SK-N-SH (cell line): ENCODE data around the gene FCRL6. TPM values are rescaled to one million over a fixed set of nuclear protein-coding genes. Genes with fewer than 3 reads are reported as not detected.

ENCODE experiments used
- CTCF ChIA-PET: fragments of 300-600, 350-600 bp; formaldehyde crosslinking; extraction: SDS; loops from one replicate; lab custom pipeline; 2021; lab: Yijun Ruan, JAX
- POLR2A ChIA-PET: fragments of 350-600 bp; sonication (Branson Sonifier 250); formaldehyde crosslinking; extraction: SDS; loops from one replicate; lab custom pipeline; 2020; ENCODE audit warnings: antibody characterized with exemption, inconsistent platforms; lab: Yijun Ruan, JAX
- DNase-seq: peaks from one replicate; pipeline ENCODE4 v3.0.0; 2012
- H2AFZ ChIP-seq: fragments of 200-600 bp; sonication (generic); 2 replicates; pipeline ENCODE4 v1.8.1; 2016; ENCODE audit warnings: antibody characterized with exemption, mild to moderate bottlenecking, low read depth
- H3F3A ChIP-seq: fragments of 200-600 bp; sonication (generic); replicated peaks from 2 replicates; pipeline ENCODE3; 2016; ENCODE audit warnings: antibody characterized with exemption, mild to moderate bottlenecking; ENCODE audit not compliant: insufficient read depth
- H3K27ac ChIP-seq, 2 experiments: fragments of 200-500 bp in 1 of 2; fragments of 200-600 bp in 1 of 2; sonication (Bioruptor generic) in 1 of 2; sonication (generic), shearing (Covaris generic) in 1 of 2; 2 replicates each; pipeline versions ENCODE4 v1.5.1 to v1.6.1; 2014 to 2016; ENCODE audit warnings: low read depth in 2 of 2, inconsistent platforms in 1 of 2, low read length in 1 of 2, mild to moderate bottlenecking in 1 of 2, mixed read lengths in 1 of 2
- H3K27me3 ChIP-seq: fragments of 200-600 bp; sonication (generic), shearing (Covaris generic); 2 replicates; pipeline ENCODE4 v1.6.1; 2016; ENCODE audit warnings: mixed run types; ENCODE audit not compliant: insufficient read depth
- H3K36me3 ChIP-seq, 2 experiments: fragments of 200-500 bp in 1 of 2; fragments of 200-600 bp in 1 of 2; sonication (Bioruptor generic) in 1 of 2; sonication (generic) in 1 of 2; replicated peaks in 1 of 2; 2 replicates each; pipeline versions ENCODE3 to v1.5.1; 2014 to 2016; ENCODE audit warnings: low read length in 1 of 2, mild to moderate bottlenecking in 1 of 2; ENCODE audit not compliant: insufficient read depth in 2 of 2, control insufficient read depth in 1 of 2
- H3K4me1 ChIP-seq, 2 experiments: fragments of 200-500 bp in 1 of 2; fragments of 200-600 bp in 1 of 2; sonication (Bioruptor generic) in 1 of 2; sonication (generic), shearing (Covaris generic) in 1 of 2; 2 replicates each; pipeline versions ENCODE4 v1.5.1 to v1.6.1; 2014 to 2016; ENCODE audit warnings: low read depth in 1 of 2, low read length in 1 of 2, mixed run types in 1 of 2; ENCODE audit not compliant: insufficient read depth in 2 of 2, control insufficient read depth in 1 of 2
- H3K4me2 ChIP-seq: fragments of 200-600 bp; sonication (generic), shearing (Covaris generic); 2 replicates; pipeline ENCODE4 v1.6.1; 2017; ENCODE audit warnings: mixed run types
- H3K4me3 ChIP-seq, 2 experiments: fragments of 200-500 bp in 1 of 2; fragments of 200-600 bp in 1 of 2; sonication (Bioruptor generic) in 1 of 2; sonication (generic), shearing (Covaris generic) in 1 of 2; 2 replicates each; pipeline versions ENCODE4 v1.5.1 to v1.8.1; 2014 to 2016; ENCODE audit warnings: low read depth in 2 of 2, inconsistent platforms in 1 of 2, low read length in 1 of 2, mild to moderate bottlenecking in 1 of 2, mixed read lengths in 1 of 2, moderate library complexity in 1 of 2
- H3K79me2 ChIP-seq: fragments of 200-600 bp; sonication (generic); 2 replicates; pipeline ENCODE4 v1.8.1; 2017; ENCODE audit warnings: mild to moderate bottlenecking; ENCODE audit not compliant: insufficient read depth
- H3K9ac ChIP-seq: fragments of 200-600 bp; sonication (generic); 2 replicates; pipeline ENCODE4 v1.6.1; 2017; ENCODE audit warnings: mixed run types
- H3K9me2 ChIP-seq: fragments of 200-600 bp; sonication (generic); 2 replicates; pipeline ENCODE4 v1.6.1; 2017; ENCODE audit warnings: mixed run types
- H3K9me3 ChIP-seq: fragments of 200-600 bp; sonication (generic); 2 replicates; pipeline ENCODE4 v1.6.1; 2017; ENCODE audit warnings: mixed run types, mild to moderate bottlenecking, moderate library complexity
- H4K20me1 ChIP-seq: fragments of 200-600 bp; sonication (generic); 2 replicates; pipeline ENCODE4 v1.6.1; 2017; ENCODE audit warnings: mild to moderate bottlenecking, mixed run types; ENCODE audit not compliant: insufficient read depth
- CHD2 ChIP-seq: fragments of 150-350 bp; IDR thresholded peaks from 2 replicates; pipeline ENCODE4 v1.6.1; 2018; ENCODE audit warnings: low read length; ENCODE audit not compliant: partially characterized antibody
- EZH2phosphoT487 ChIP-seq: fragments of 200-600 bp; sonication (generic); IDR thresholded peaks from 2 replicates; pipeline ENCODE4 v1.6.1; 2017; ENCODE audit warnings: low read depth, mixed run types, mild to moderate bottlenecking, antibody characterized with exemption, moderate library complexity, borderline replicate concordance
- GATA2 ChIP-seq: sonication (generic); formaldehyde crosslinking; IDR thresholded peaks from 2 replicates; pipeline ENCODE4 v1.5.0; 2020; ENCODE audit warnings: mild to moderate bottlenecking, missing genetic modification reagents
- JUND ChIP-seq: IDR thresholded peaks from 2 replicates; pipeline ENCODE4 v1.4.0; 2012
- MXI1 ChIP-seq: IDR thresholded peaks from 2 replicates; pipeline ENCODE4 v1.6.1; 2012; ENCODE audit warnings: mild to moderate bottlenecking, low read depth, low read length, improper control_type of control experiment
- PBX3 ChIP-seq: IDR thresholded peaks from 2 replicates; pipeline ENCODE4; 2012
- POLR2AphosphoS5 ChIP-seq: IDR thresholded peaks from 2 replicates; pipeline ENCODE4 v1.6.1; 2012; ENCODE audit warnings: low read depth, low read length
- RCOR1 ChIP-seq: fragments of 150-350 bp; IDR thresholded peaks from 2 replicates; pipeline ENCODE4 v1.6.1; 2017; ENCODE audit warnings: antibody characterized with exemption, low read length
- RFX5 ChIP-seq: IDR thresholded peaks from 2 replicates; pipeline ENCODE4 v1.6.1; 2012; ENCODE audit warnings: mild to moderate bottlenecking, improper control_type of control experiment, low read length
- SIN3A ChIP-seq: IDR thresholded peaks from 2 replicates; pipeline ENCODE4 v1.6.1; 2012; ENCODE audit warnings: low read depth, mild to moderate bottlenecking, low read length, moderate library complexity, borderline replicate concordance
- TAF1 ChIP-seq: IDR thresholded peaks from 2 replicates; pipeline ENCODE4 v1.6.1; 2012; ENCODE audit warnings: low read depth, mild to moderate bottlenecking, low read length, moderate library complexity, borderline replicate concordance
- TCF12 ChIP-seq: IDR thresholded peaks from 2 replicates; pipeline ENCODE4 v1.4.0; 2012
- YY1 ChIP-seq: IDR thresholded peaks from 2 replicates; pipeline ENCODE4 v1.4.0; 2012; ENCODE audit warnings: low read depth, mild to moderate bottlenecking
- WGBS: methylation state at CpG from one replicate; pipeline ENCODE4 v1.1.6; 2017; ENCODE audit warnings: low lambda C conversion rate; 5-methylcytosine and 5-hydroxymethylcytosine counted together
- polyA plus RNA-seq, 3 experiments: library from polyadenylated mRNA; depleted of rRNA; stranded (reverse); fragments of >200 nt; gene quantifications; 2 replicates each; pipeline ENCODE4 v1.2.3, GENCODE V29; 2012
- TF ChIP-seq, protein P1 (sequence below): IDR thresholded peaks from 2 replicates; pipeline ENCODE4 v1.4.0; 2012; ENCODE audit warnings: low read depth, borderline replicate concordance
- TF ChIP-seq, protein P2 (sequence below): fragments of 150-350 bp; IDR thresholded peaks from 2 replicates; pipeline ENCODE4 v1.6.1; 2017; ENCODE audit warnings: antibody characterized with exemption, low read length, low read depth, borderline replicate concordance
- TF ChIP-seq, protein P3 (sequence below): fragments of 150-350 bp; IDR thresholded peaks from 2 replicates; pipeline ENCODE4 v1.6.1; 2016; ENCODE audit warnings: mild to moderate bottlenecking, low read depth, low read length

Gene FCRL6
- polyA plus RNA-seq, 1 of the 3 experiments (the other 2 are of a cell fraction): not detected

GRCh38 chr1:159763686-159764085, 38.5 kb upstream of the FCRL6 start:
- no peak overlapping the region for H2AFZ ChIP-seq
- no peaks in the 10 kb centered on the region; the same call in 1 of the 2 replicates for H3K27me3 ChIP-seq
- TF ChIP-seq, protein P1, sequence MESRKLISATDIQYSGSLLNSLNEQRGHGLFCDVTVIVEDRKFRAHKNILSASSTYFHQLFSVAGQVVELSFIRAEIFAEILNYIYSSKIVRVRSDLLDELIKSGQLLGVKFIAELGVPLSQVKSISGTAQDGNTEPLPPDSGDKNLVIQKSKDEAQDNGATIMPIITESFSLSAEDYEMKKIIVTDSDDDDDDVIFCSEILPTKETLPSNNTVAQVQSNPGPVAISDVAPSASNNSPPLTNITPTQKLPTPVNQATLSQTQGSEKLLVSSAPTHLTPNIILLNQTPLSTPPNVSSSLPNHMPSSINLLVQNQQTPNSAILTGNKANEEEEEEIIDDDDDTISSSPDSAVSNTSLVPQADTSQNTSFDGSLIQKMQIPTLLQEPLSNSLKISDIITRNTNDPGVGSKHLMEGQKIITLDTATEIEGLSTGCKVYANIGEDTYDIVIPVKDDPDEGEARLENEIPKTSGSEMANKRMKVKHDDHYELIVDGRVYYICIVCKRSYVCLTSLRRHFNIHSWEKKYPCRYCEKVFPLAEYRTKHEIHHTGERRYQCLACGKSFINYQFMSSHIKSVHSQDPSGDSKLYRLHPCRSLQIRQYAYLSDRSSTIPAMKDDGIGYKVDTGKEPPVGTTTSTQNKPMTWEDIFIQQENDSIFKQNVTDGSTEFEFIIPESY: no peak
- TF ChIP-seq YY1 (no peak), RCOR1 (no peak), JUND (no peak), SIN3A (no peak), TCF12 (no peak), EZH2phosphoT487 (no peak), RFX5 (no peak)
- TF ChIP-seq, protein P2, sequence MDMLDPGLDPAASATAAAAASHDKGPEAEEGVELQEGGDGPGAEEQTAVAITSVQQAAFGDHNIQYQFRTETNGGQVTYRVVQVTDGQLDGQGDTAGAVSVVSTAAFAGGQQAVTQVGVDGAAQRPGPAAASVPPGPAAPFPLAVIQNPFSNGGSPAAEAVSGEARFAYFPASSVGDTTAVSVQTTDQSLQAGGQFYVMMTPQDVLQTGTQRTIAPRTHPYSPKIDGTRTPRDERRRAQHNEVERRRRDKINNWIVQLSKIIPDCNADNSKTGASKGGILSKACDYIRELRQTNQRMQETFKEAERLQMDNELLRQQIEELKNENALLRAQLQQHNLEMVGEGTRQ: no peak
- TF ChIP-seq, protein P3, sequence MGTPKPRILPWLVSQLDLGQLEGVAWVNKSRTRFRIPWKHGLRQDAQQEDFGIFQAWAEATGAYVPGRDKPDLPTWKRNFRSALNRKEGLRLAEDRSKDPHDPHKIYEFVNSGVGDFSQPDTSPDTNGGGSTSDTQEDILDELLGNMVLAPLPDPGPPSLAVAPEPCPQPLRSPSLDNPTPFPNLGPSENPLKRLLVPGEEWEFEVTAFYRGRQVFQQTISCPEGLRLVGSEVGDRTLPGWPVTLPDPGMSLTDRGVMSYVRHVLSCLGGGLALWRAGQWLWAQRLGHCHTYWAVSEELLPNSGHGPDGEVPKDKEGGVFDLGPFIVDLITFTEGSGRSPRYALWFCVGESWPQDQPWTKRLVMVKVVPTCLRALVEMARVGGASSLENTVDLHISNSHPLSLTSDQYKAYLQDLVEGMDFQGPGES: no peak
- no peaks in the 10 kb centered on the region for H4K20me1 ChIP-seq
- H3K9me2 ChIP-seq: no peaks in the 10 kb centered on the region
- no peak overlapping the region for H3K4me2 ChIP-seq
- ChIA-PET POLR2A (no interaction called here), CTCF (interaction anchor here (1.0 to 1.4 kb wide), 2 partner anchors 14 to 35 kb away, joined by 3 read pairs; no protein-coding TSS in a partner anchor)
- H3F3A ChIP-seq: no peaks in the 10 kb centered on the region
- H3K27ac ChIP-seq: no peak overlapping the region
- no peak for DNase-seq
- H3K4me3 ChIP-seq: no peak overlapping the region
- WGBS: 0% methylated on average over 1 of the region's 1 CpG
- H3K9ac ChIP-seq: no peak overlapping the region
- H3K36me3 ChIP-seq: no peaks in the 10 kb centered on the region
- no peaks in the 10 kb centered on the region for H3K79me2 ChIP-seq
- no peaks in the 10 kb centered on the region for H3K9me3 ChIP-seq
- no peaks in the 10 kb centered on the region for H3K4me1 ChIP-seq

DNA sequence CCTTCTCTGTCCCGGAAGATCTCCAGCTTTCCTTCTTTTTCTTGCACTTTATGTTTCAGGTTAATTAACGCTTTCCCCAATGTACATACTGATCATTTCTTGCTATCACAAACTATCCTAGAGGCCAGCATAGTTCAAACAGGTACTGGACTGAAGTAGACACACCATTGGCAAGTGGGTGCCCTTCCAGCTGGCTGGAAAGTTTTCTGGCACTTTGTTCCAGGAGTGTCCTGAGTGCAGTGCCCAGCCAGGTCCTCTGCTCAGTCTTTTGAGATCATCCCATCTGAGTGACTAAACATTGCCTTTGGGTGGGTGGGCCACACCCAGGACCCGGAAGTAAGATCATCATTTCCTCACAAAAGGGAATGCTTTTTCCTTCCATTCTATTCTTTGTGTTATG, 36.4 kb upstream of the FCRL6 start:
- Histone ChIP-seq H4K20me1 (no peaks in the 10 kb centered on the region), H3K27ac (no peak overlapping the region), H3K9me2 (no peaks in the 10 kb centered on the region), H3K36me3 (no peaks in the 10 kb centered on the region), H3K9me3 (no peaks in the 10 kb centered on the region), H3K4me2 (no peak overlapping the region), H3K27me3 (peaks cover 7% of the 10 kb centered on the region; the same call in 1 of the 2 replicates), H2AFZ (no peak overlapping the region), H3K9ac (no peak overlapping the region), H3K79me2 (no peaks in the 10 kb centered on the region), H3F3A (no peaks in the 10 kb centered on the region), H3K4me3 (no peak overlapping the region), H3K4me1 (no peaks in the 10 kb centered on the region)
- no peak for TF ChIP-seq CHD2
- TF ChIP-seq POLR2AphosphoS5: no peak
- TF ChIP-seq GATA2 (CRISPR knock-in tag): no peak
- TF ChIP-seq RFX5: no peak
- TF ChIP-seq EZH2phosphoT487: no peak
- no peak for TF ChIP-seq PBX3
- no peak for TF ChIP-seq TAF1
- no peak for TF ChIP-seq MXI1
- TF ChIP-seq SIN3A: no peak
- TF ChIP-seq, protein P1: no peak
- no peak for TF ChIP-seq JUND
- TF ChIP-seq RCOR1: no peak
- DNase-seq: no peak
- WGBS: 15% methylated on average over 3 of the region's 3 CpGs
- ChIA-PET POLR2A (no interaction called here), CTCF (no interaction called here)
